CD4-positive, CD25-positive, alpha-beta regulatory T cell (primary cell): Measurements from ENCODE around the gene TPPP. TPM values are rescaled to one million over a fixed set of nuclear protein-coding genes. Genes with fewer than 3 reads are reported as not detected.
"Not testable (repeated sequence)": the region's sequence is repeated elsewhere in the genome, so short reads cannot be mapped to it uniquely, and the experiment has no call there.

Experiments
- ATAC-seq, 2 donors: fragments of 150-1000 bp; cut with Tn5 transposase; one replicate each; pipeline ENCODE4 v1.10.0; 2021; ENCODE audit warnings: low read depth in 2 of 2, moderate number of reproducible peaks in 2 of 2, moderate library complexity in 1 of 2
- DNase-seq, 3 donors: peaks; one replicate each; pipeline versions ENCODE4 v3.0.0 to v3.0.0-alpha.2; 2012 to 2022; ENCODE audit warnings: mixed read lengths in 1 of 3
- H3K27ac ChIP-seq: one replicate; pipeline ENCODE4 v1.7.0; 2013; ENCODE audit warnings: mild to moderate bottlenecking, low read length; ENCODE audit not compliant: insufficient read depth, poor library complexity, severe bottlenecking
- H3K27me3 ChIP-seq: one replicate; pipeline ENCODE4 v1.7.0; 2013; ENCODE audit warnings: low read length; ENCODE audit not compliant: control insufficient read depth, insufficient read depth
- H3K36me3 ChIP-seq: one replicate; pipeline ENCODE4 v1.7.0; 2013; ENCODE audit warnings: mild to moderate bottlenecking, low read length, moderate library complexity; ENCODE audit not compliant: control insufficient read depth, insufficient read depth
- H3K4me1 ChIP-seq: 2 replicates; pipeline ENCODE4 v1.7.0; 2013; ENCODE audit warnings: mild to moderate bottlenecking, low read length; ENCODE audit not compliant: insufficient read depth, control insufficient read depth, poor library complexity, severe bottlenecking
- H3K4me3 ChIP-seq: one replicate; pipeline ENCODE4 v1.7.0; 2013; ENCODE audit warnings: low read depth, mild to moderate bottlenecking, low read length, moderate library complexity
- H3K9me3 ChIP-seq, 2 experiments: 1 replicate in 1 of 2; 2 replicates in 1 of 2; pipeline ENCODE4 v1.7.0; 2013; ENCODE audit warnings: low read length in 2 of 2, mild to moderate bottlenecking in 1 of 2, moderate library complexity in 1 of 2; ENCODE audit not compliant: control insufficient read depth in 2 of 2
- H3K27ac Mint-ChIP-seq, 3 donors: one replicate each; pipeline ENCODE4 v1.8.0; 2020 to 2022; ENCODE audit warnings: mild to moderate bottlenecking in 3 of 3, mixed read lengths in 3 of 3, moderate library complexity in 2 of 3
- H3K27me3 Mint-ChIP-seq: one replicate; pipeline ENCODE4 v1.8.0; 2022; ENCODE audit warnings: mild to moderate bottlenecking, mixed read lengths
- H3K36me3 Mint-ChIP-seq: one replicate; pipeline ENCODE4 v1.8.0; 2020; ENCODE audit warnings: mixed read lengths
- H3K4me1 Mint-ChIP-seq, 4 donors: one replicate each; pipeline ENCODE4 v1.8.0; 2020 to 2022; ENCODE audit warnings: mixed read lengths in 4 of 4, mild to moderate bottlenecking in 1 of 4
- H3K4me3 Mint-ChIP-seq, 4 donors: one replicate each; pipeline ENCODE4 v1.8.0; 2020 to 2022; ENCODE audit warnings: mild to moderate bottlenecking in 4 of 4, mixed read lengths in 4 of 4, moderate library complexity in 3 of 4
- H3K9me3 Mint-ChIP-seq, 7 donors: one replicate each; pipeline ENCODE4 v1.8.0; 2020 to 2022; ENCODE audit warnings: mixed read lengths in 7 of 7, mild to moderate bottlenecking in 3 of 7, moderate library complexity in 2 of 7
- polyA plus RNA-seq, 4 donors: library from polyadenylated mRNA; unstranded; fragments of 300-500 nt; fragmentation: Illumina TruSeq; gene quantifications; one replicate each; pipeline ENCODE4 v1.2.3, GENCODE V29; 2021
- total RNA-seq: library from RNA; stranded (reverse); gene quantifications from one replicate; pipeline ENCODE4 v1.2.3, GENCODE V29; 2022

Gene TPPP
- total and polyA plus RNA-seq, 5 donors from 2014 or later = 0.03 to 12.4 (median 0.26) TPM

DNA sequence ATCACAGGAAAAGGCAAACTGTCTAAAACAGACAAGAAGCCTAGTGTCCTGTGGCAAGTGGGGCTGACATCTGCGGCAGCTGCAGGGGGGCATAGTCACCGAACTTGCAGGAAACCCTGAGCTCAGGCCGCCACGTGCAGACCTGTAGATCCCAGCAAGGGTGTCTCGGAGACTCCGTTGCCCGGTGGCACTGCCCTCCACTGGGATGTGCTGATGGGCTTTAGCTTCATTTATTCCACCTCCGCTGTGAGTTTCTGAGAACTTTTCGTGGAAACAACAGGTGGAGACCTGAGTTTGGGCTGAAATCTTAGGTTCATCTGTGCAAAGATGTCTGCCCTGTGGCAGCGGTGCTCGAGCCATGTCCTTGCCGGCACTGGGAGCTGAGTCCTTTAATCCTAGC is 59.0 kb downstream of the TPPP start:
- H3K36me3 ChIP-seq = peaks cover 45% of the 10 kb centered on the region
- peaks cover 0 to 3% of the 10 kb centered on the region in 2 experiments for H3K9me3 ChIP-seq
- H3K4me3 Mint-ChIP-seq = no peak overlapping the region
- no peak overlapping the region for H3K27ac Mint-ChIP-seq
- H3K27ac ChIP-seq = no peak overlapping the region
- no peaks in the 10 kb centered on the region for H3K9me3 Mint-ChIP-seq
- no peak for ATAC-seq
- H3K36me3 Mint-ChIP-seq = peaks cover 25% of the 10 kb centered on the region
- H3K4me1 ChIP-seq = no peaks in the 10 kb centered on the region
- H3K27me3 ChIP-seq = no peaks in the 10 kb centered on the region
- no peaks in the 10 kb centered on the region for H3K27me3 Mint-ChIP-seq
- no peak overlapping the region for H3K4me3 ChIP-seq
- DNase-seq = no peak
- H3K4me1 Mint-ChIP-seq = no peaks in the 10 kb centered on the region

DNA sequence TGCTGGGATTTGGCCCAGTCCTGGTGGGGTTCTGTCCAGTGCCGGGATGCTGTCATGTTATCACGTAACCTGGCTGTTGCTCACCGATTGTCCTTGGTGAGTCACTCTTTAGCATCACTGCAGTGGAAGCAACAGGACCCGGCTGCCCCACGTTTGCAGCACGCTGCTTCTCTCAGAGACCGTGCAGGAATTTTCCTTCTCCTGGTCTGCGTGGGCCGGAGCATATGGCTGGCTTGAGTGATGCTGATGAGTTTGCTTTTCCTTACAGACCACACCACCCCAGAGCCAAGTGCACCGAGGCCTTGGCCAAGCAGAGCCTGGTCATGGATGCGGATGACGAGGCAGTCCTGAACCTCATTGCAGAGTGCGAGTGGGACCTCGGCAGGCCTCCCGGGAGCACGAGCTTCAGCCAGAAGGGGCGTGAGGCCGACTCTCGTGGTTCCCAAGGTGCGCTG is 59.6 kb downstream of the TPPP start:
- Mint-ChIP-seq H3K27ac (peak overlapping the region in 1 of 3 donors; percentile 48), H3K4me3 (no peak overlapping the region), H3K4me1 (no peaks in the 10 kb centered on the region), H3K9me3 (no peaks in the 10 kb centered on the region), H3K27me3 (no peaks in the 10 kb centered on the region), H3K36me3 (peaks cover 25% of the 10 kb centered on the region)
- no peaks in the 10 kb centered on the region for H3K27me3 ChIP-seq
- peaks cover 0 to 3% of the 10 kb centered on the region in 2 experiments for H3K9me3 ChIP-seq
- H3K27ac ChIP-seq = no peak overlapping the region
- DNase-seq = peak in 1 of 3 donors; percentile 16
- H3K36me3 ChIP-seq = peaks cover 44% of the 10 kb centered on the region
- no peak overlapping the region for H3K4me3 ChIP-seq
- no peak for ATAC-seq
- H3K4me1 ChIP-seq = no peaks in the 10 kb centered on the region

DNA sequence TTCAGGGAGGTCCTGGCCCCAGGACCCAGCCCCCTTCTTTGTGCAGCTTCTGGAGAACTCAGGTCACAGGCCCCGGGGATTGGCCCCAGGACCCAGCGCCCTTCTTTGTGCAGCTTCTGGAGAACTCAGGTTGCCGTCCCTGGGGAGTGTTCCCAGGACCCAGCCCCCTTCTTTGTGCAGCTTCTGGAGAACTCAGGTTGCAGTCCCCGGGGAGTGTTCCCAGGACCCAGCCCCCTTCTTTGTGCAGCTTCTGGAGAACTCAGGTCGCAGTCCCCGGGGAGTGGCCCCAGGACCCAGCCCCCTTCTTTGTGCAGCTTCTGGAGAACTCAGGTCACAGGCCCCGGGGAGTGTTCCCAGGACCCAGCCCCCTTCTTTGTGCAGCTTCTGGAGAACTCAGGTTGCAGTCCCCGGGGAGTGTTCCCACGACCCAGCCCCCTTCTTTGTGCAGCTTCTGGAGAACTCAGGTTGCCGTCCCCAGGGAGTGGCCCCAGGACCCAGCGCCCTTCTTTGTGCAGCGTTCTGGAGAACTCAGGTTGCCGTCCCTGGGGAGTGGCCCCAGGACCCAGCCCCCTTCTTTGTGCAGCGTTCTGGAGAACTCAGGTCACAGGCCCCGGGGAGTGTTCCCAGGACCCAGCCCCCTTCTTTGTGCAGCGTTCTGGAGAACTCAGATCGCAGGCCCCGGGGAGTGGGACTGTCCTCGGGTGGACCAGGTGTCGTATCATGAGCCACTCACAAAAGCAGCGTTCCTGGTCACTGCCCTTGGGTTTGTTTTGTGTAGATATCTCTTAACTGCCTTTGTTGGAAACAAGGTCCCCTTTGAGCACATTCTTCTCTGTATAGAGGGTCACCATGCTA is 64.6 kb downstream of the TPPP start:
- not testable (repeated sequence) for H3K27me3 ChIP-seq, H3K27ac ChIP-seq, H3K27me3 Mint-ChIP-seq, ATAC-seq, H3K4me3 ChIP-seq, DNase-seq, H3K4me3 Mint-ChIP-seq, H3K4me1 ChIP-seq, H3K9me3 Mint-ChIP-seq, H3K4me1 Mint-ChIP-seq, H3K9me3 ChIP-seq, H3K27ac Mint-ChIP-seq
- H3K36me3 Mint-ChIP-seq = peaks cover 16% of the 10 kb centered on the region
- H3K36me3 ChIP-seq = peaks cover 11% of the 10 kb centered on the region

DNA sequence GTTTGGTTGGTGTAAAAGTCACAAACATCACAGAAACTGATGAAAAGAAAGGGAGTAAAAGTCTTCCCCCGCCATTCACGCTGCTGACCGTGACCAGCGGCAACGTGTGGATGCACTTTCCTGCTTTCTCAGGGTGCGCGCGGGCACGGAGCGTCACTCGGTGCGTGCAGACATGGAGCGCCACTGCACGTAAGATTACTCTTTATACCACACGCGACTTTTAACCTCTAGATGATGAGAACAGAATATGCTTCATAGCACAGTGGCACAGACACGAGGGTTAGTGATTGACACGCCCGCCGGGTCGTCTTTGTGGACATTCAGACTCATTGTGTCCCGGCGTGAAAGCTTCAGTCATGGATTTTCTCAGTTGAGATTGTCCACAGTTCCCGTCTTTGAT is 65.3 kb downstream of the TPPP start:
- DNase-seq = no peak

DNA sequence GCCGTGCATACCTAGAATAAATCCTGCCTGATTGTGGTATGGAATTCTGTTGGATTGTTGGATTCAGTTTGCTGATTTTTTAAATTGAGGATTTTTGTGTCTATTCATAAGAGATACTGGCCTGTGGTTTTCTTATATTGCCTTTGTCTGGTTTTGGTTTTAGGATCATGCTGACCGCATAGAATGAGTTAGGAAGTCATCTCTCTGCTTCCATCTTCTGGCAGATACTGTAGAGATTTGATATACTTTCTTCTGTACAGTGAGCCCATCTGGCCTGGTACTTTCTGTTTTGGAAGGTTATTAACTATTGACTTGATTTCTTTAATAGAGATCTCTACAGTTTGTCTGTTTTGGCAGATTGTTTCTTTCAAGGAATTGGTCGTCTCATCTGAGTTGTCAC is 66.3 kb downstream of the TPPP start:
- Mint-ChIP-seq H3K9me3 (no peaks in the 10 kb centered on the region), H3K36me3 (peaks cover 23% of the 10 kb centered on the region), H3K4me1 (no peaks in the 10 kb centered on the region), H3K27me3 (no peaks in the 10 kb centered on the region), H3K4me3 (peak overlapping the region in 1 of 4 donors; percentile 58), H3K27ac (no peak overlapping the region)
- Histone ChIP-seq H3K9me3 (no peaks in the 10 kb centered on the region), H3K4me1 (no peaks in the 10 kb centered on the region), H3K27me3 (no peaks in the 10 kb centered on the region), H3K36me3 (peaks cover 9% of the 10 kb centered on the region), H3K4me3 (no peak overlapping the region), H3K27ac (no peak overlapping the region)
- ATAC-seq (no peak), DNase-seq (no peak)

More for the DNA sequence above, 65.3 kb downstream of the TPPP start:
- H3K4me1 Mint-ChIP-seq = no peaks in the 10 kb centered on the region
- peaks cover 9% of the 10 kb centered on the region for H3K36me3 ChIP-seq
- H3K4me1 ChIP-seq = no peaks in the 10 kb centered on the region
- no peaks in the 10 kb centered on the region for H3K27me3 Mint-ChIP-seq
- no peak overlapping the region for H3K4me3 ChIP-seq
- no peak for ATAC-seq
- H3K36me3 Mint-ChIP-seq = peaks cover 19% of the 10 kb centered on the region
- no peak overlapping the region for H3K27ac Mint-ChIP-seq
- no peak overlapping the region for H3K27ac ChIP-seq
- no peaks in the 10 kb centered on the region for H3K27me3 ChIP-seq
- no peak overlapping the region for H3K4me3 Mint-ChIP-seq
- H3K9me3 ChIP-seq = no peaks in the 10 kb centered on the region
- H3K9me3 Mint-ChIP-seq = no peaks in the 10 kb centered on the region

DNA sequence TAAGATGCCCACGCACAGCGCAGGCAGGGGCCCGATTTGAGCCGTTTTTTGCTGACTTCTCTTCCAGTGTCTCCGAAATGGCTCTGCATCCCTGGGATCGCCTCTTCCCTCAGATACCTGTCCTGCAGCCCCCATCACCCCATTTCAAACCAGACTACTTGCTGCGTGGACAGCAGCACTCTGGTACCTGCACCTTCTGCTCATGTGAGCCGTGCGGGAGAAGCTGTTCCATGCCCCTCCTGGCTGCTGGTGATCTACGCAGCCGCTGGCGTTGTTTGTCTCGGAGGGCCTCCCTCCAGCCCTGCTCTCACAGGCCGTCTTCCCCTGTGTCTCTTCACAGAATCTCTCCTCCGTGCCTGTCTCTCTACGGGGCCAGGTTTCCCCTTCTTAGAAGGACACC is 67.6 kb downstream of the TPPP start:
- H3K4me1 ChIP-seq = no peaks in the 10 kb centered on the region
- no peak overlapping the region for H3K27ac Mint-ChIP-seq
- ATAC-seq = no peak
- H3K27me3 Mint-ChIP-seq = no peaks in the 10 kb centered on the region
- no peaks in the 10 kb centered on the region for H3K9me3 ChIP-seq
- H3K27me3 ChIP-seq = no peaks in the 10 kb centered on the region
- no peak overlapping the region for H3K4me3 ChIP-seq
- H3K36me3 Mint-ChIP-seq = peaks cover 24% of the 10 kb centered on the region
- no peaks in the 10 kb centered on the region for H3K4me1 Mint-ChIP-seq
- H3K4me3 Mint-ChIP-seq = no peak overlapping the region
- H3K36me3 ChIP-seq = peaks cover 18% of the 10 kb centered on the region
- no peak for DNase-seq
- no peaks in the 10 kb centered on the region for H3K9me3 Mint-ChIP-seq
- no peak overlapping the region for H3K27ac ChIP-seq

DNA sequence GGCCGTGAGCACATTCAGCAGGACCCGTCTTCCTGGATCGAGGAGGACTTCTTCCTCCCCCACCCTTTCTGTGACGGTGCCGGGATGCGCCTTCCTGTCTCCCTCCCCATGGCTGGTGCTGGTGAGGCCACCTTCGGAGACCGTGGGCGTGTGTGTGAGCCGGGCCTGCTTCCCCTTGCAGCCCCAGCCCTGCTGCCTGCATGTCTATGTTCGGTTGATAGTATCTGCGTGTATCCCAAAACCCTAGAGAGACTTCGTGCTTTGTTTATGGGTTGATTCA is 68.3 kb downstream of the TPPP start:
- Histone ChIP-seq H3K4me3 (no peak overlapping the region), H3K9me3 (no peaks in the 10 kb centered on the region), H3K27me3 (no peaks in the 10 kb centered on the region), H3K27ac (no peak overlapping the region), H3K36me3 (peaks cover 25% of the 10 kb centered on the region), H3K4me1 (no peaks in the 10 kb centered on the region)
- Mint-ChIP-seq H3K4me1 (no peaks in the 10 kb centered on the region), H3K27me3 (no peaks in the 10 kb centered on the region), H3K27ac (no peak overlapping the region), H3K4me3 (no peak overlapping the region), H3K36me3 (peaks cover 27% of the 10 kb centered on the region), H3K9me3 (no peaks in the 10 kb centered on the region)
- ATAC-seq (no peak), DNase-seq (no peak)
